ENCODE measurements around the gene SPATS2L. TPM values are rescaled to one million over a fixed set of nuclear protein-coding genes. Genes with fewer than 3 reads are reported as not detected.

The SPATS2L gene
- total and polyA plus RNA-seq, 2 of the 13 experiments (the other 11 are each of a cell fraction or from before 2014, with no cell fraction given), result 154 to 212 TPM

DNA sequence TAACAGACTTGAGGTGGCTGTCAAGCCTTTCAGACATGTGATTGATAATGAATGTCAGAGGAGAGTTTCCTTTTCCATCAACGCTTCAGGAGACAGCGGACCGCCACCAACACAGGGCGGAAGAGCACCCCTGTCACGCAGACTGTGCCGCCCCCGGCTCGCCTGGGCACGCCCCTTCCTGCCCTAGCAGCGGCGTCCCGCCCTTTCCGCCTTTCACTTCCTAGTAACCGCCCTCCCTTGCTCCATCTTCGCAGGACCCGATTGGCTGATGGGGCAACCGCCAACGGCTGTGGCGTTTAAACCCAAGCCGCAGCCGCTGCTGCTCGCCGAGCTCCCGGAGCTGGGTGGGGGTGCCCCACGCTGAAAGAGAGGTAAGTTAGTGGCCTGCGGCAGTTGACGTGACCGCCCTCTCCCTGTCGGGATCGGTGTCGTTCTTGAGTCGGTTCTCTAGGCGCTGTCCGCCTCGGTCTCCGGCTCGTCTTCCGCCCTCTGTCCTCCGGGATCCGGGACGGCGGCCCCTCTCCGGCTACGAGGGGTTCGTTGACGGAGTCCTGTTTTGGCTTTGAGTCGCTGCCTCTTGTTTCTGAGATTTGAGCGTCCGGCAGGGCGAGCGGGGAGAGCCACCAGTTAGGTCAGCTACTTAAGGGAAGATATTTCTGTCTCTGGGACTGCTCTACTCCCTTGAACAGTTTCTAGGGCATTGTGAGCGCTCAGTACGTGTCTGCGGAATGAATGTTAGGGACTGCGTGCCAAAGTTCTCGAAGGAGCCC, 219.6 kb downstream of the SPATS2L start, which contains the start of gene SGO2 (continued):
- TF ChIP-seq, protein P1, sequence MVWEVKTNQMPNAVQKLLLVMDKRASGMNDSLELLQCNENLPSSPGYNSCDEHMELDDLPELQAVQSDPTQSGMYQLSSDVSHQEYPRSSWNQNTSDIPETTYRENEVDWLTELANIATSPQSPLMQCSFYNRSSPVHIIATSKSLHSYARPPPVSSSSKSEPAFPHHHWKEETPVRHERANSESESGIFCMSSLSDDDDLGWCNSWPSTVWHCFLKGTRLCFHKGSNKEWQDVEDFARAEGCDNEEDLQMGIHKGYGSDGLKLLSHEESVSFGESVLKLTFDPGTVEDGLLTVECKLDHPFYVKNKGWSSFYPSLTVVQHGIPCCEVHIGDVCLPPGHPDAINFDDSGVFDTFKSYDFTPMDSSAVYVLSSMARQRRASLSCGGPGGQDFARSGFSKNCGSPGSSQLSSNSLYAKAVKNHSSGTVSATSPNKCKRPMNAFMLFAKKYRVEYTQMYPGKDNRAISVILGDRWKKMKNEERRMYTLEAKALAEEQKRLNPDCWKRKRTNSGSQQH (CRISPR knock-in tag; IDR thresholded peaks at IDR 0.05; ENCODE audit: low read depth), result peak; percentile 98
- TF ChIP-seq MEIS1 (CRISPR knock-in tag; IDR thresholded peaks at IDR 0.05; ENCODE audit: borderline replicate concordance) (peak; percentile 88; the same call in 1 of the 2 replicates), RORA (CRISPR knock-in tag; IDR thresholded peaks at IDR 0.05) (no peak), ZNF263 (CRISPR knock-in tag; IDR thresholded peaks at IDR 0.05) (no peak; the same call in 1 of the 2 replicates), ZFYVE20 (CRISPR knock-in tag; IDR thresholded peaks at IDR 0.05; ENCODE audit: borderline replicate concordance, low read depth) (0 out of 2 replicates have a peak, but pooled peaks have one; percentile 36), CBX2 (IDR thresholded peaks at IDR 0.05; ENCODE audit: low read depth, low read length) (no peak), CBX2 (CRISPR knock-in tag; IDR thresholded peaks at IDR 0.05; ENCODE audit: low read depth) (no peak), FOXP1 (IDR thresholded peaks at IDR 0.05) (no peak), FOXP1 (CRISPR knock-in tag; IDR thresholded peaks at IDR 0.05) (peak; percentile 40), RARG (CRISPR knock-in tag; IDR thresholded peaks at IDR 0.05; ENCODE audit: low read depth) (no peak), ZNF766 (CRISPR knock-in tag; IDR thresholded peaks at IDR 0.05; ENCODE audit: borderline replicate concordance) (peak; percentile 87; the same call in 1 of the 2 replicates), ZNF230 (CRISPR knock-in tag; IDR thresholded peaks at IDR 0.05) (peak; percentile 92), ZNF644 (CRISPR knock-in tag; IDR thresholded peaks at IDR 0.05; ENCODE audit: low read depth) (0 out of 2 replicates have a peak, but pooled peaks have one; percentile 66), SATB2 (CRISPR knock-in tag; IDR thresholded peaks at IDR 0.05) (no peak; the same call in 1 of the 2 replicates), ZNF670 (CRISPR knock-in tag; IDR thresholded peaks at IDR 0.05; ENCODE audit: borderline replicate concordance) (no peak), ATRX (CRISPR knock-in tag; IDR thresholded peaks at IDR 0.05; ENCODE audit: borderline replicate concordance) (no peak), ZNF782 (CRISPR knock-in tag; IDR thresholded peaks at IDR 0.05; ENCODE audit: borderline replicate concordance) (peak; percentile 72; the same call in 1 of the 2 replicates), GTF3A (CRISPR knock-in tag; conservative IDR thresholded peaks at IDR 0.05) (peak; percentile 87; the same call in 1 of the 2 replicates), AKAP8 (CRISPR knock-in tag; IDR thresholded peaks at IDR 0.05) (peak; percentile 32; the same call in 1 of the 2 replicates)
- TF ChIP-seq, protein P2, sequence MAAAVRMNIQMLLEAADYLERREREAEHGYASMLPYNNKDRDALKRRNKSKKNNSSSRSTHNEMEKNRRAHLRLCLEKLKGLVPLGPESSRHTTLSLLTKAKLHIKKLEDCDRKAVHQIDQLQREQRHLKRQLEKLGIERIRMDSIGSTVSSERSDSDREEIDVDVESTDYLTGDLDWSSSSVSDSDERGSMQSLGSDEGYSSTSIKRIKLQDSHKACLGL (CRISPR knock-in tag; IDR thresholded peaks at IDR 0.05), result peak; percentile 41
- TF ChIP-seq, protein P3, sequence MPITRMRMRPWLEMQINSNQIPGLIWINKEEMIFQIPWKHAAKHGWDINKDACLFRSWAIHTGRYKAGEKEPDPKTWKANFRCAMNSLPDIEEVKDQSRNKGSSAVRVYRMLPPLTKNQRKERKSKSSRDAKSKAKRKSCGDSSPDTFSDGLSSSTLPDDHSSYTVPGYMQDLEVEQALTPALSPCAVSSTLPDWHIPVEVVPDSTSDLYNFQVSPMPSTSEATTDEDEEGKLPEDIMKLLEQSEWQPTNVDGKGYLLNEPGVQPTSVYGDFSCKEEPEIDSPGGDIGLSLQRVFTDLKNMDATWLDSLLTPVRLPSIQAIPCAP (CRISPR knock-in tag; IDR thresholded peaks at IDR 0.05; ENCODE audit: low read depth), result no peak
